Cardiac fibroblast (primary cell): ENCODE results near the gene VASN.

ENCODE experiments used
- DNase-seq, 2 donors: peaks; one replicate each; pipeline versions ENCODE4 v3.0.0 to v3.0.0-alpha.2; 2010; ENCODE audit warnings: low read depth in 2 of 2
- H3K4me3 ChIP-seq, 2 donors: replicated peaks in 1 of 2; 1 replicate in 1 of 2; 2 replicates in 1 of 2; pipeline ENCODE4 v1.5.1; 2011; ENCODE audit warnings: low read depth in 2 of 2, low read length in 2 of 2, mild to moderate bottlenecking in 2 of 2, moderate library complexity in 1 of 2
- TF ChIP-seq, protein P1 (sequence below): IDR thresholded peaks from one replicate; pipeline ENCODE4 v1.5.1; 2011; ENCODE audit warnings: low read depth, mild to moderate bottlenecking, low read length, inconsistent platforms

VASN gene

DNA sequence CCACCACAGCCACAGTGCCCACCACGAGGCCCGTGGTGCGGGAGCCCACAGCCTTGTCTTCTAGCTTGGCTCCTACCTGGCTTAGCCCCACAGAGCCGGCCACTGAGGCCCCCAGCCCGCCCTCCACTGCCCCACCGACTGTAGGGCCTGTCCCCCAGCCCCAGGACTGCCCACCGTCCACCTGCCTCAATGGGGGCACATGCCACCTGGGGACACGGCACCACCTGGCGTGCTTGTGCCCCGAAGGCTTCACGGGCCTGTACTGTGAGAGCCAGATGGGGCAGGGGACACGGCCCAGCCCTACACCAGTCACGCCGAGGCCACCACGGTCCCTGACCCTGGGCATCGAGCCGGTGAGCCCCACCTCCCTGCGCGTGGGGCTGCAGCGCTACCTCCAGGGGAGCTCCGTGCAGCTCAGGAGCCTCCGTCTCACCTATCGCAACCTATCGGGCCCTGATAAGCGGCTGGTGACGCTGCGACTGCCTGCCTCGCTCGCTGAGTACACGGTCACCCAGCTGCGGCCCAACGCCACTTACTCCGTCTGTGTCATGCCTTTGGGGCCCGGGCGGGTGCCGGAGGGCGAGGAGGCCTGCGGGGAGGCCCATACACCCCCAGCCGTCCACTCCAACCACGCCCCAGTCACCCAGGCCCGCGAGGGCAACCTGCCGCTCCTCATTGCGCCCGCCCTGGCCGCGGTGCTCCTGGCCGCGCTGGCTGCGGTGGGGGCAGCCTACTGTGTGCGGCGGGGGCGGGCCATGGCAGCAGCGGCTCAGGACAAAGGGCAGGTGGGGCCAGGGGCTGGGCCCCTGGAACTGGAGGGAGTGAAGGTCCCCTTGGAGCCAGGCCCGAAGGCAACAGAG lies 10.5 kb downstream of the VASN start:
- TF ChIP-seq, protein P1, sequence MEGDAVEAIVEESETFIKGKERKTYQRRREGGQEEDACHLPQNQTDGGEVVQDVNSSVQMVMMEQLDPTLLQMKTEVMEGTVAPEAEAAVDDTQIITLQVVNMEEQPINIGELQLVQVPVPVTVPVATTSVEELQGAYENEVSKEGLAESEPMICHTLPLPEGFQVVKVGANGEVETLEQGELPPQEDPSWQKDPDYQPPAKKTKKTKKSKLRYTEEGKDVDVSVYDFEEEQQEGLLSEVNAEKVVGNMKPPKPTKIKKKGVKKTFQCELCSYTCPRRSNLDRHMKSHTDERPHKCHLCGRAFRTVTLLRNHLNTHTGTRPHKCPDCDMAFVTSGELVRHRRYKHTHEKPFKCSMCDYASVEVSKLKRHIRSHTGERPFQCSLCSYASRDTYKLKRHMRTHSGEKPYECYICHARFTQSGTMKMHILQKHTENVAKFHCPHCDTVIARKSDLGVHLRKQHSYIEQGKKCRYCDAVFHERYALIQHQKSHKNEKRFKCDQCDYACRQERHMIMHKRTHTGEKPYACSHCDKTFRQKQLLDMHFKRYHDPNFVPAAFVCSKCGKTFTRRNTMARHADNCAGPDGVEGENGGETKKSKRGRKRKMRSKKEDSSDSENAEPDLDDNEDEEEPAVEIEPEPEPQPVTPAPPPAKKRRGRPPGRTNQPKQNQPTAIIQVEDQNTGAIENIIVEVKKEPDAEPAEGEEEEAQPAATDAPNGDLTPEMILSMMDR: no peak
- DNase-seq: no peak
- no peak overlapping the region for H3K4me3 ChIP-seq

DNA sequence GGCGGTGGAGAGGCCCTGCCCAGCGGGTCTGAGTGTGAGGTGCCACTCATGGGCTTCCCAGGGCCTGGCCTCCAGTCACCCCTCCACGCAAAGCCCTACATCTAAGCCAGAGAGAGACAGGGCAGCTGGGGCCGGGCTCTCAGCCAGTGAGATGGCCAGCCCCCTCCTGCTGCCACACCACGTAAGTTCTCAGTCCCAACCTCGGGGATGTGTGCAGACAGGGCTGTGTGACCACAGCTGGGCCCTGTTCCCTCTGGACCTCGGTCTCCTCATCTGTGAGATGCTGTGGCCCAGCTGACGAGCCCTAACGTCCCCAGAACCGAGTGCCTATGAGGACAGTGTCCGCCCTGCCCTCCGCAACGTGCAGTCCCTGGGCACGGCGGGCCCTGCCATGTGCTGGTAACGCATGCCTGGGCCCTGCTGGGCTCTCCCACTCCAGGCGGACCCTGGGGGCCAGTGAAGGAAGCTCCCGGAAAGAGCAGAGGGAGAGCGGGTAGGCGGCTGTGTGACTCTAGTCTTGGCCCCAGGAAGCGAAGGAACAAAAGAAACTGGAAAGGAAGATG lies 11.2 kb downstream of the VASN start:
- TF ChIP-seq, protein P1: no peak
- DNase-seq: no peak
- no peak overlapping the region for H3K4me3 ChIP-seq

DNA sequence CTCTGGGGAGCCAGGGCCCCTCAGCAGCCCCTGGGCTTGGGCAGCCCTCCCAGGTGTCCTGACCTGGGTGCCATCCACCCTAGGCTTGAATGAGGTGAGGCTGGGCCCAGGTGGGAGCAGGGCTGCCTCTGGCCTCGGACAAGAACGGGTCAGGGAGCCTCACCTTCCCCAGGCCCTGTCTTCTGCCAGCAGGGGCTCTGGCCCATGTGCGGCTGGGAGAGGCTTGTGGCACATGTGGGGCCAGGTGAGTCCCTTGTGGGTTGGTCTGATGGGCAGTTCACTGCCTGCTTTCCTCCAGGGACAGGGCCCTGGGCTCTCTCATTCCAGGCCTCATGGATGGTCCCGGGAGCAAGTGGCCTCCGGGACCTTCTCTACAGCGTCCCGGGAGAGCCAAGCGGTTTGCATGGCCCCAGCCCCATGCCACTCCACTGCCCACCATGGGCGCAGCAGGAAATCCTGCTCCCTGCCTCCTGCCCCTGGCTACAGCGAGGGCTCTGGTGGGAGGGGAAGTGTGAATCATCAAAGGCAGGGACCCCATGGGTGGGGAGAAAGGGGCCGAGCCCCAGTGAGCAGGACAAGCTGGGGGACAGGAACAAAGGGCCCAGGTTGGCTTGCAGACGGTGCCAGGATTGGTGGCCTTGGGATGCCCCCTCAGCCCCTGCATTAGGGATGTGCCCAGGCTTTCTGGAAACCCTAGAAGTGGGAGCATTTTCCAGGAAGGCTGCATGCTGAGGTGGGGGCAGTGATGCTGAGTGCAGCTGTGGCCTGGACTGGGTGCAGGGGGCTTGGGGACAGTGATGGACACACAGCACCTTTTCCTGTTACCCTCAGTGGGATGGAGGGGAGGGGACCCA lies 12.2 kb downstream of the VASN start:
- TF ChIP-seq, protein P1: no peak
- no peak for DNase-seq
- H3K4me3 ChIP-seq: no peak overlapping the region

DNA sequence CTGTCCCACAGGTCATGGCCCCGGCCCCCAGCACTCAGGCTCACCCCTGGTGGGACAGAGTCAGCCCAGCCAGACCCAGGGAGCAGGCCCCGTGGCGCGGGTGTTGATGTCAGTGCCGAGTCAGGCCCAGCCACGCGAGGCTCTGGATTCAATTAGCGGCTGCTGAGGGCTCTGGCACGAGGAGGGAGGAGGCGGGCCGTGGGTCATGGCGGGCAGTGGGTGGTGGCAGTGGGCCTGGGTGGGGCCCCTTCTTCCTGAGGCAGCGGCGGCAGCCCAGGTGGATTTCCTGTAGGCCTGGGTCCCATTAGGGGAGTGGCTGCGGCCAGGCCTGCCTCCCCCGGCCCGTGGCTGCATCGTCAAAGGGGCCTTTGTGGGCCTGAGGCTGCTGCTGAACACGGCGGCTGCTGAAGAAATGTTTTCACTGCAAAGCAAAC lies 12.9 kb downstream of the VASN start:
- DNase-seq: no peak
- TF ChIP-seq, protein P1: no peak
- no peak overlapping the region for H3K4me3 ChIP-seq

DNA sequence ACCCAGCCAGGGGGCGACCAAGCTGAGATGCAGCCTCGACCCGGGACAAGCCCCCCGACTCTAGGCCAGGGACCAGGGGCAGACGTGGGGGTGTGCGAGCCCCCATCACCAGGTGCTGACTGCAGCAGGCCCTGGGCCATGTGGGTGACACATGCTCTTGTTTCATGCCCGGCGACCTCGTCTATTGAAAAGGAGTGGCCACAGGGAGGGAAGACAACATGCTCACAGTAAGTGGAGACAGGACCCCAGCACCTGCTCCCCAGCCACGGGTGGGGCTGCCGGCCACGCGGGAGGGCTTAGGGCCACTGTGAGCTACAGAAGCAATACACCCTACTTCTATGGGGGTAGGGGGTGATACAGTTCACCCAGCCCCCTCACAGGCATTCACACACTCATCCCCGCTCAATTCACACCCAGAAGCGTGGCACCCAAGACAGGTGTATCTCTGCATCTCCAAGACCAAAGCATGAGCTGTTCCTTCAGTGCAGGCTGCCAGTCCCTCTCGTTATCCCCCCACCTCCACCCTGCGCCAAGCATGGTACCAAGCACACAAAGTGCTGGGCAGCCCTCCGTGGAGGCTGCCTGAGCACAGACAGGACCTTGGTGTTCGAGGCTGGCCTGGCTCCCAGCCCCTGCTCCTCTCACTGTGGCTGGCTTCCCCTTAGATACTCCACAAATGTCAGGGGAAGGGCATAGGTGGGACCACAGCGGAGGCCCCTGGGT lies 13.6 kb downstream of the VASN start:
- TF ChIP-seq, protein P1: no peak
- no peak overlapping the region for H3K4me3 ChIP-seq
- DNase-seq: no peak

DNA sequence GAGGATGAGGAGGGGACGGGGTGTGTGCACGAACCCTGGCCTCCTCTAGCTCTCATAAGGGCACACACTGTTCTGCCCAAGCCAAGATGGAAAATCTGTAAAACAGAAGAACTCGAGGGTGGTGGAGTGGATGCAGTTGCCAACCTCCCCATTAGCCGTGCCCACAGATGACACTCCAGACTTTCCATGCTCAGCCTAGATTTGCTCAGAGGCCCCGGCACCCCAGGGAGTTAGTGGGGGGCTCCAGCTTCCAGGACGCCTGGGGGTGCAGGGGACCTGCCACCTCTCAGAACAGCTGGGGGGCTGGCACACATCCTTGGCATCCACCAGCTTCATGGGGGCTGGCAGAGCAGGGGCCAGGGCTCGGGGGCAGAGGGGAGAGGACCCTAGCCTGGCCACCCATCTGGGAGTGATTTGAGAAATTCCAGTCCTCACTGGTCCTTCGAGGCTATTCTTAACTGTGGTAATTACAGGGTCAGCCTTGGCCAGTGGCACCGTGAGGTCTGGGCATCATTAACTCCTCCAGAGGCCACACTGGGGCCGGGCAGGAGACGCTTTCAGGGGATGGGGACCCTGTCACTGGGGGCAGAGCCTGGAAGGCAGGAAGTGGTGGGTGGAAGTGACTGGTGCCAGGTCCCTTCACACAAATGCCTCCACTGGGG lies 14.3 kb downstream of the VASN start:
- DNase-seq: no peak
- H3K4me3 ChIP-seq: no peak overlapping the region
- TF ChIP-seq, protein P1: no peak
